Suppressor macrophage (primary cell): Measurements from ENCODE around the gene CHAF1B.

ENCODE experiments used
- DNase-seq, 4 experiments: peaks; one replicate each; pipeline ENCODE4 v3.0.0-alpha.2; 2020 to 2022

The CHAF1B gene

DNA sequence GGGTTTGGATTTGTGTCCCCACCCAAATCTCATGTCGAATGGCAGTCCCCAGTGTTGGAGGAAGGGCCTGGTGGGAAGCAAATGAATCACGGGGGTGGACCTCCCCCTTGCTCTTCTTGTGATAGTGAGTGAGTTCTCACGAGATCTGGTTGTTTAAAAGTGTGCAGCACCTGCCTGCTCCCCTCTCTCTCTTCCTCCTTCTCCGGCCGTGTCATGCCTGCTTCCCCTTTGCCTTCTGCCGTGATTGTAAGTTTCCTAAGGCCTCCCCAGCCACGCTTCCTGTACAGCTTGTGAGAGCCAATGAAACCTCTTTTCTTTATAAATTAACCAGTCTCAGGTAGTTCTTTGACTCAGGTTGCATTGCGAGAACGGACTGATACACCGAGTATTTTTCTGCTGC, 78.8 kb downstream of the CHAF1B start:
- DNase-seq = peak; percentile 11 to 43 (median 32)

DNA sequence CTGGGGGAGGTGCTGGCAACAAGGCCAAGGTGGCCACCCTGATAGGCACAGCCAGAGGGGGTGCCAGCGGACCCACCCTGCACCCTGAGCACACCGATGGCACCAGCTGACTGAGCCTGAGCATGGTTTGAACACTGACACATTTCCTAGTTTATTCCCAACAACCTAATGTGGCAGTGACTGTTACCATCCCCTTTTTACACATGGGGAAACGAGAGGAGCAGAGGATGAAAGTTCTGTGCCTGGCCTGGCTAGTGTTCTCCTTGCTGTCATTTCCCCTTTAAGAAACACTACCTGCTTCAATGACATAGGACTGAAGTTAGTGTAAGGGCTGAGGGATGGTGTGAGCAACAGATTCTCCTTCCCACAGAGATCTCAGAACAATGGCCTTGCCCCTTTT, 79.4 kb downstream of the CHAF1B start:
- DNase-seq = no peak

- DNase-seq = no peak
These were observed 80.3 kb downstream of the CHAF1B start for GRCh38 chr21:36465478-36465877.

DNA sequence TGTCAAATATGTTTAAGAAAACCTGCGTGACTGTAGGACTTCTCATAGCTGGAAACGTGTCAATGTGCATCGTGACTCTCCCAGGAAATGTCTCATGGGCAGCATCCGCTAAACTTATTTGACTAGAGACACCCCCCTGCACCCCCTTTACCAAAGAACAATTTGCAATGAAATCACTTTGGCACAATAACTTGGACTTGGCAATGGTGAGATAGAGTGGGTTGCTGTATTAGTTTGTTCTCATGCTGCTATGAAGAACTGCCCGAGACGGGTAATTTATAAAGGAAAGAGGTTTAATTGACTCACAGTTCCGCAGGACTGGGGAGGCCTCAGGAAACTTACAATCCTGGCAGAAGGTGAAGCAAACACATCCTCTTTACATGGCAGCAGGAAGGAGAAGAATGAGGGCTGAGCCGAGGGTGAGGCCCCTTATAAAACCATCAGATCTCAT, 80.9 kb downstream of the CHAF1B start:
- no peak for DNase-seq
